HG03439 (cell line): ENCODE measurements around the gene DIPK1C.
"Not testable (repeated sequence)": the region's sequence is repeated elsewhere in the genome, so short reads cannot be mapped to it uniquely, and the experiment has no call there.

Experiments used
- ATAC-seq: cut with Tn5 transposase; IDR thresholded peaks from one replicate; pipeline ENCODE4 v1.9.1; 2021; ENCODE audit warnings: mild to moderate bottlenecking, moderate library complexity; ENCODE audit not compliant: unreplicated experiment

The DIPK1C gene

DNA sequence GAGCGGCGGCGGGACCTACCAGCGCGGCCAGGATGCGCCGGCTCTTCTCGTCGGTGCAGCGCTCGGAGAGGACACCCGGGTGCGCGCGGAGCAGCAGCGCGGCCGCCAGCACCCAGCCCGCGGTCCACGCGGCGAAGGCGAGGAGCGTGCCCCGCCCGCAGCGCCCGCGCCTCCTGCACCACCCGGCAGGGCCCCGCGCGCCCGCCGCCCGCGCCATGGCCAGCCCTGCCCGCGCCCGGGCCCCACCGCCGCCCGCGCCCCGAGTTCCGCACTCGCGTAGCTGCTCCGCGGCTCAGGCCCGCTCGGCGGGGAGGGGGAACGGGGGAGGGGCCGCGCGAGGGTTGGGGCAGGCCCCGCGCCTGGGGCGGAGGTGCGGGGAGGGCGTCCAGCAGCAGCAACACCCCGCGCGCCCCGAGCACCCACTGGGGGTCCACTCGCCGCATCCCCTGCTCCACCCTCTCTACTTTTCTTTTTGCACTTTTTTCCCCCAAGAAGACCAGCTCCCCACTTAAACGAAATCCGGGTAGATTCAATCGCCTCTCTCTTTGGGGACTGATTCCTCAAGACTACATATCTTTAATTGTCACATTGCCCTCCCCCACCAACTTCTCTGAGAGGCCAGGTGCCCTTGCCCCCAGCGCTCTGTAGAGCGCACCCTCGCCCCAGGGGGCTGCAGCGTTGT, at the start of gene DIPK1C:
Gene DIPK1C (minus strand): TSS at position 266 of the 682 bp plus-strand sequence. CDS start 49 bp downstream, at position 217.
- ATAC-seq = no peak

DNA sequence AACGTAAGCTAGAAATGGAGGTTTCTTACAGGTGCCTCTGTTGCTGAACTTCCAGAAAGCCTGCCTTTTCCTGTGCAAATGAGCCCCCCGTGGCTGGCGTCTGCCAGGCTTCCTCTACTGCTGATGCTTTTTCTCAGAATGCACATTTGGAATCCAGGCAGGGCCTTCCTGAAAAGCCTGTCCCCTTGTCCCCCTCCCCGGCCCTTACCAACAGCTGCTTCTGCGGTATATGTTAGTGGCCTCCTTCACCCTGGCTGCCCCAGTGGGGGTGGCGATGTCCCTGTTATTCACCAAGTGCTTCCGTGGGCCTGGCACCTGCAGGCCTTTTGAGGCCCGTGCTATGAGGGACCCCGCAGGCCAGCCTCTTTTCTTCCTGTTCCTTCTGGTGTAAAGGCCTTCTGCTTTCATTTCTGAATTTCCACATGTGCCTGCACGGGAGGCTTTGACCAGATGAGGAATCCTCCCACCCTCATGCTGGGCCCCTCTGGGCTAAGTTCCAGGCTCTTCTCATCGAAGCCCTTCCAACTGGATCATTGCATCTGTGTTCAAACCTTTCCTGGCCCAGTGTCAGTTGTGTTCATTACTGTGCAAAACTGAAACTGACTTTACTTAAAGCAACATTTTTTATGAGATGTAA, 49.5 kb upstream of the DIPK1C start:
- no peak for ATAC-seq

DNA sequence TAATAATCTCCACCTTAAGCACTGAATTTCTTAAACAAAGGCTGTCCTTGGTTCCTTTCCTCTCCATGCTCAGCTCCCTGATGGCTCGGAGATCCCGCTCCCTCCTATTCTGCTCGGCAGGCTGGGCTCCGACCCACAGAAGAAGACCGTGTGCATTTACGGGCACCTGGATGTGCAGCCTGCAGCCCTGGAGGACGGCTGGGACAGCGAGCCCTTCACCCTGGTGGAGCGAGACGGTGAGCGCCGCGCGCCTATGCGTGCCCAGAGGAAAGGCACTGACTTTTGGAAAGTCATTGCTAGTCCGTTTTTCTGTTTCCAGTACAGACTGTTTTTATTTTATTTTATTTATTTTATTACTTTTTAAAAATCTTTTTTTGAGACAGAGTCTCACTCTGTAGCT, 48.7 kb upstream of the DIPK1C start:
- no peak for ATAC-seq

DNA sequence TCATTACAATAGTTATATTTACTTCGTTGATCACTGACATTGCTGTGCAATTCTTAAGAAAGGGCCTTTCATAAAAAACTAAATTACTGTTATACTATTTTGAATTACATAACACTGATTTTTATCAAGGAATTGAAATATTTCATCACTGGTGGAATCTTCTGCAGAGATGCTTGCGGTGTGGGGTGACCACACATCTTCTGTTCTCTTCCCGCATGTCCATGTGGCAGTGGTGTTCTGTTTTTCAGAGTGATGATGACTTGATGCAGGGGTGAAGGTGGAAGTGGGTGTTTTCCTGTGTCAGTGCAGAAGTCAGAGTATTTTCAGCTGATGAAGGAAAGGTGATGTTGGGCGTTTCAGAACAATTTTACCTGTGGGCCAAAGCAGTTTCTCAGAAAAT, 46.0 kb upstream of the DIPK1C start:
- ATAC-seq = no peak

DNA sequence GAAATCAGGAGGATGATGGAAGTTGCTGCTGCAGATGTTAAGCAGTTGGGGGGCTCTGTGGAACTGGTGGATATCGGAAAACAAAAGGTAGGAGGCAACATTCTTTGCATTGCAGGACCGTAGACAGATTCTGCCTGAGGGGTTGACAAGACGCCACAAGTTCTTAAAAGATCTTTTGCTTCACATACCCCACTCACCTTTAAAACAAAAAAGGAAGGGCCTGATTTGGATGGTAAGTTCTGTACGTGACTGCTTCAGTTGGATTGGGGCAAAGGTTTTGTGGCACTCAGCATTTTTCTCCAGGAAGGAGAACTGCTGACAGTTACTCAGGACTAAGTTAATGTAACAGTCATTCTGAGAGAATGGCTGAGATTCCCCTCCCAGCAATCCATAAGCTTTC, 44.3 kb upstream of the DIPK1C start:
- ATAC-seq = no peak

DNA sequence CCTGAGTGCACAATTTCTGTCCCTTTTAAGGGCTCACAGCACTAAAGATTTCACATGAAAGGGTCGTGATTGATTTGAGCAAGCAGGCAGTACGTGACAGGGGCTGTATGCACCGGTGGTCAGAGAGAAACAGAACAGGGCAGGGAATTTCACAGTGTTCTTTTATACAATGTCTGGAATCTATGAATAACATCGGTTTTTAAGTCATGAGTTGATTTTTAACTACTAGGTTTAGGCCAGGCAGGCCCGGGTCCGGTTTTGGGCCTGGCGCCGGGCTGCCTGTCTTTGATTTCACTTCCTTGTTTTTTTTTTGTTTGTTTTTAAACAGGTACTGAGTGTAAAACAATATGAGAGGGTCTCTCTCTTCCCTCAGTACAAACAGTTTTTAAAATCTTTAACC, 43.7 kb upstream of the DIPK1C start:
- ATAC-seq = not testable (repeated sequence)

DNA sequence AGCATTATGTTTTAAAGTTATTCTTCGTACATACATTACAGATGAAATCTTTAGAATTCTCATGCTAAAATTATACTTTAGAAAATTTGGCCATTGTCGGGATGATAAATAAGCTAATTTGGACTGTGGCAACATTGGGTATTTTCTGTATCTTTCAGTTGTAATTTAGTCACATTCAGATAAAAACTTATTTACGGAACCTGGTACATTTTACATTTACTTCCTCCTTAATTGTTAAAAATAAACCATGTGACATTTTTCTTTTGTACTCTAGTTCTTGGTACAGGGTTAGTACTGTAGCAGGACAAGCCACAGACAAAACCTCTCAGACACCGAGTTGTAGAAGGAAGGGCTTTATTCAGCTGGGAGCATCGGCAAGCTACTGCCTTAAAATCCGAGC, 43.3 kb upstream of the DIPK1C start:
- no peak for ATAC-seq

DNA sequence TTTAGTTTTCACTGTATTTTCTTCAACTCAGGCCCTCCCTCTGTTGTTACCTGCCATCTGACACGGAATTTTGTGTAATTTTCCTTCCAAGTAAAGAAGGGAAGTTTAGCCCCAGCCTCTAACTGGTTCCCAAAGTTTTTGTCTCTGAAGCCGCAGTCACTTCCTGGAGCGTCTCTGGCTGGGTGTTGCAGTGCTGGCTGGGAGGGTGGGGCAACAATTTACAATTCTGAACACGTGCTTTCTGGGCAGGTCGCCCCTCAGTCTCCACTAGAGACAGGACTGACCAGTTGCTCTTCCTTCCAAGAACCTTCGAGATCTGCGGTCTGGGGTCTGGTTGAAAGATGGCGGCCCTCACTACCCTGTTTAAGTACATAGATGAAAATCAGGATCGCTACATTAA, 42.5 kb upstream of the DIPK1C start:
- ATAC-seq = peak; percentile 45

DNA sequence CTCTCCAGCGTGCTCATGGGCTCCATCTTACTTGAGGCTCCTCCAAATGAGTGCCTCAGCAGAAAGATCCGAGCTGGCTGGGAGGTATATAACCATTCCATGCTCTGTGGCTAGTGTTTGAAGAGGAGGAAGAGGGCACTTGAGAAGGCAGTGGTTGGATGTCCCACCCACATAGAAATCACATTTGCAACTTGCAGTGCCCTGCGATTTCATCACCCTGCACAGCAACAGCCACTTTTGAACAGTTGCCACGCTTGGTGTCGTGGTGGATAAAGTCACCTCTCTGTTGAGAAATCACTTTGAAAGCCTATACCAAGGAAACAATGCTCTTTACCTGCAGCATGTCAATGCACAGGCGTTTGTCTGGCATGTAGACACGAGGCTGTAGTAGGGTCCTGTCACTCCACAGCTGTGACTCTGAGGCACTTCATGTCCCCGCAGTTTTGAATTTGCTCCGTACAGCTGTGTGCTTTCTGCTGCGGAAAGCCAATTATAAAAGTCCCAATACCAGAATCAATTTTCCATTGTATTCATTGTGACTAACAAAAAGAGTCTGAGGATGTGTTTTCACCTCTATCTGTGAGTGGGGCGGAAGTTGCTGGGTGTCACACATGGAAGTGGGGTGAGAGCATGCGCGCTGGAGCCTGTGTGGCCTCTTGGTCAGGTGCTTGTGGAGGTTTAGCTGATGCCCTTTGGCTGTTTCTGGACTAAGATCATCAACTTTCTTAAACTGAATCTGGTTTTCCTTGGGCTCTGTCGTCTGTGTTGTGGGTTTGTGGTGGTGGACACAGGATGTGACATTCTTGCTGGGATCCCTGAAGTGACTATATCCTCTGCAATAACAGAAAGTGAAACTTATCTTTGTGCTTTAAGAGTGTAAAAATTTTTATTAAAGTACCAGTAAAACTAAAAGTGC, 41.9 kb upstream of the DIPK1C start:
- ATAC-seq = peak; percentile 32

DNA sequence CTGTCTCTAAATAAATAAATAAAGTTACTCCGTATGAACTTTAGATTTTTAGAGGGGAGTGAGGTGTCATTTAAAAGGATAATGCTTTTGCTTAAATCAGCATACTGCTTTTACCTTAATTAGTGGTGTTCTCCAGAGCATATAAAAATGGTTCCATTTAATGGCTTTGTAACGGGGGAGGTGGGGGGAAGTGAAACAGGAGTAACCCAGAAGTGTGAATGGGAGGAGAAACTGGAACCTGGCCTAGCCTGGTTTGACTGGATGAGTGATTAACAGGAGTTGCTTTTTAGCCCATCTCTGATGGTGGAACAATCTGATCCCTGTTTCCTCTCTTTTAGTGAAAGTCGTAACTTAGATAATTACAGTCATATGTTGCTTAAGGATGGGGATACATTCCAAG, 40.7 kb upstream of the DIPK1C start:
- ATAC-seq = no peak

DNA sequence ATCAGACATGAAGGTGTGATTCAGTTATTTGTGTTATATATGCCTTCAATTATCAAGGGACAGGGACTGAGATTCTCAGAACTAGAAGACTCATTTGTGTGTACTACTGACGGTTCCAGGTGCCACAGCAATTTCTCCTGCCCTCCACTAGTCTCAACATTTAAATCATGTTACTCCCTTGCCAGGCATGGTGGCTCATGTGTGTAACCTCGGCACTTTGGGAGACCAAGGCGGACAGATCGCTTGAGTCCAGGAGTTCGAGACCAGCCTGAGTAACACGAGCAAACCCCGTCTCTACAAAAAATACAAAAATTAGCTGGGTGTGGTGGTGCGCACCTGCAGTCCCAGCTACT, 40.2 kb upstream of the DIPK1C start:
- ATAC-seq = no peak

DNA sequence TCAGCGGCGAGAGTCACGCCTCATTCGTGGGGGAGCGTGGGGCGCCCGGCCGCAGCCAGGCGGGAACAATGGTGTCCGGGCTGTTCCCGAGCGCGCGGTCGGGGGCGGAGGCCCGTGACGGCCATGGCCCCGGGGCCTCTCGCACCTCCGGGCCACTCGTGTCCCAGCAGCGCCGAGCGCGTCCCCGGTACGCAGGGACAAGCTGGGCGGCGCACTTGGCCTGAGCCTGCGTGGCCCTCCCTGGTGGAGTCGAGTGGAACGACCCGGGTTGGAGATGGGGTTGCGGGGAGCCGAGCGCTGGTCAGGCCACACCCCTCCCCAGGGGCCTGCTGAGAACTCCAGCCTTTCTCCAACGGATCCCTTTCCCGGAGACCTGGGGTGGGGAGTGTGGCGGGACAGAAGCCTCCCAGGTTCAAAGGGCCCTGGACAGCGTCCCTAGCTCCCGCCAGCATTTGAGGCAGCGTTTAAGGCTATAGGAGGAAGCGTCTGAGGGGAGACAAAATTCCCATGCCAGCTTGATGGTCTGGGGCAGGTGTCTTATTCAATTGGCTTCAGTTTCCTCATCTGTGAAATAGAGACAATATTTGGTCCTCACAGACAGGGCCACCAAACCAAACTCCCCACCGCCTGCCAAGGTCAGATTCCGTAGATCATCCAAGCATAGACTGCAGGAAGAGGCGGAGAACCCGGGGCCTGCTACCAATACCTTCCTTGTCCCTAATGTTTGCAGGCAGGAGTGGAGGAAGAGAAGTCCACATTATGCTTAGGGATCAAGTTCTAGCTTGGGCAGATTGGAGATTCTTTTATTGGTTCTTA, 39.6 kb upstream of the DIPK1C start:
- ATAC-seq = peak; percentile 29

DNA sequence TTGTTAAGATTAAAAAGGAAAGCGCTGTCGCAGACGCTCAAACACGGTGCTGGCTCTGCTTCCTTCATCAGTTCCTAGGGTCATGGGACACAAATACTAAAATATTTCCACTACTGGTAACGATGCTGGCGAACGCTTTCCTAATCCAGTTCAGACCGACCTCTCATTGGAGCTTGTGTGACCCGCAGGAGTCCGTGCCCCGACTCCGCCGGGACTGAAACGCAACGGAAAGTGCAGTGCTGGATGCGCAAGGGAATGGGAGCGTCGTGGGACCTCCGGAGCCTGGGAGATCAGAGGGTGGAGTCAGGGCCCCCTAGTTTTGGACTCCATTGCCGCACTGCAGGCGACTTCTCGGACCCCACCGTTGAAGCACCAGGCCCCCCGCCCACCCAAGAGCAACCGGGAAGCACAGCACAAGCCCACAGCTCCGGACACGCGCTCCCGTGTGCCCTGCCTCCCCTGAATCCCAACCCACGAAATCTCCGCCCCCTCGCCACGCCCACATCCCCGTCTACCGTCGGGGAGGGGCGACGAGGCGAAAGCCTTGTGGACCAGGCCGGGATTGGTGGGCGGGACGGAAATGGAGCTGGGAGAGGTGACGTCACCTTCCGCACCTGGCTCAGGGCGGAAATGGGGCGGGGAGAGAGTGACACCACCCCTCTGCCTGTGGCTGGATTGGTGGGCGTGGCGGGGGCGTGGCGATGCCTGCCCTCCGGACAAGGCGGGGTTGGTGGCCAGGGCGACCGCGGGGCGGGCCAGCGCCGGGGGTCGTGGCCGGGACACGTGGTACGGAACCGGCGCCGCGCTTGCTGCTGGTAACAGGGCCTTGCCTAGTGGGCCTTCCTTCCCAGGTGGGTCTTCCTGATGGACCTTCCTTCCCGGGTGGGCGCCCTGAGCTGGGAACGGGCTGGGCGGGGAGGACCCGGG, 38.7 kb upstream of the DIPK1C start, which contains the start of gene CNDP2:
Gene CNDP2 (plus strand): TSS at position 783 of the 927 bp plus-strand sequence. CDS start 3,611 bp downstream, outside the sequence.
- peak; percentile 83 for ATAC-seq

DNA sequence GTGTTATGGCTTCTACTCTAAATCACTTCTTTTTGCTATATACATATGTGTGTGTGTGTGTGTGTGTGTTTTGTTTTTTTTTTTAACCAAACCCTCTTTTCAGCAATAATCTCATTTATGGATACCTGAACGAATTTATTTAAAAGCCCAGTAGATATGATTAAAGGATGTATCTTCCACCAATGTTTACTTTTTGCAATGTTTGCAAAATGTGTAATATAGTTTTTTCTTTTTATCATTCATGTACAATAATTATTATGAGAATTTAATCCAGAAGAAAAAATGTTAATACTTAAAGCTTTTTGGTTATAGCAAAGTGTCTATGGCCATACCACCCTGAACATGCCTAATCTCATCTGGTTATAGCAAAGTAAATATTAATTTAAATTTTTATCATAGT, 37.4 kb upstream of the DIPK1C start:
- no peak for ATAC-seq

DNA sequence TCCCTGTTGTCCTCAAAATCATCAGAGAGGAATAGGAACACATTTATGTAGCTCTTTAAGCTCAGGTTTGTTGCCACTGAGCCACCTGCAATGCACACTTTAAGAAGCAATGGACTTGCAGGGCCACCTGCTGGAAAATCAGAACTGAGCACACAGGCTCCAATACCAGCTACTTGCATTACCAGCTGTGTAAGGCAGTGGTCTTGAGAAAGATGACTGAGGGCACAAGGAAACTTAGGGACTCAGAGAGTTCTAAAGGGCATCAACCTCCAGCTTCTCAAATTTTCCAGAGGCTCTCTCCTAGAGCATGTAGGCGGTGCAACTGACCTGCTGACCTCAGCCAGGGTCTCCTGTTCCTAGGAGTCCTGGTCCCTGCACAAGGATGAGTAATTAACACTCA, 36.6 kb upstream of the DIPK1C start:
- no peak for ATAC-seq

DNA sequence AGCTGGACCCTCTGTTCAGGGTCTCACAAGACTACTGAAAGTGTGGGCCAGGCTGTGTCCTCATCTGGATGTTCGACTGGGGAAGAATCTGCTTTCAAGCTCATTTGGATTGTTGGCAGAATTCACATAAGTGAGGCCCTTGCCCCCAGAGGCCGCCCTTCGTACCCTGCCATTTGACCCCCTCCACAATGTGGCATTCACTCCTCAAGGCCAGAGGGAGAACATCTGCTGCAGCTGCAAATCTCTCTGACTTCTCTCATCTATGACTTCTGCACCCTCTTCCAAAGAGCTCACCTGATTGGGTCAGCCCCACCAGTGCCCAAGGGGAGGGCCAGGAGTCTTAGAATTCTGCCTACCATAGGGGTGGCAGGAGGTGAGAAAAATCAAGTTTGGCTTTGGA, 35.2 kb upstream of the DIPK1C start:
- no peak for ATAC-seq

DNA sequence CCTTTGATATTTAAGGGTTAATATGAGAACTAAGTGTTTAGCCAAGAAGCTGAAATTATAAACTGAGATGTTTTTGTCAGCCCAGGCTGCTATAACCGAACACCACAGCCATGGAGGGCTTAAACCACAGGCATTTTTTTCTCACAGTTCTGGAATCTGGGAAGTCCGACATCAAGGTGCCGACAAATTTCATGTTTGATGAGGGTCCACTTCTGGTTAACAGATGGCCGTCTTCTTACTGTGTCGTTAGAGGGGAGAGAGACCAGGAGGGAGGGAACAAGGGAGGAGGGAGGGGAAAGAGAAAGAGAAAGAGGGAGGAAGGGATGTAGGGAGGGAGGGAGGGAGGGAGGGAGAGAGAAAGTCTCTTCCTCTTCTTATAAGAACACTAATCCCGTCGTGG, 32.6 kb upstream of the DIPK1C start:
- ATAC-seq = no peak

DNA sequence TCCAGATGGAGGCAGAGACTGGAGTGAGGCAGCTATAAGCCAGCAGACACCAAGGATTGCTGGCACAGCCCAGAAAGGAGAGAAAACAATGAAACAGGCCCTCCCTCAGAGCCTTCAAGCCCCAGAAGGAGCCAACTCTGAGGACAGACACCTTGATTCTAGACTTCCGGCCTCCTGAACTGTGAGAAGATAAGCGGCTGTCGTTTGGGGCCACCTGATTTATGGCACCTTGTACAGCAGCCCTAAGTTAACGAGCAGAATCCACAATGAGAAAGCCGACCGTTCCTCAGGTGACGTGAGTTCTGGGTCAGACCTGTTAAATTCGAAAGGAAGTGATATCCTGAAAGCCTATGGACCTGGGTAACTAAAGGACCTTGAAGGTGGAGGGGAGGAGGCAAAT, 31.8 kb upstream of the DIPK1C start:
- no peak for ATAC-seq

DNA sequence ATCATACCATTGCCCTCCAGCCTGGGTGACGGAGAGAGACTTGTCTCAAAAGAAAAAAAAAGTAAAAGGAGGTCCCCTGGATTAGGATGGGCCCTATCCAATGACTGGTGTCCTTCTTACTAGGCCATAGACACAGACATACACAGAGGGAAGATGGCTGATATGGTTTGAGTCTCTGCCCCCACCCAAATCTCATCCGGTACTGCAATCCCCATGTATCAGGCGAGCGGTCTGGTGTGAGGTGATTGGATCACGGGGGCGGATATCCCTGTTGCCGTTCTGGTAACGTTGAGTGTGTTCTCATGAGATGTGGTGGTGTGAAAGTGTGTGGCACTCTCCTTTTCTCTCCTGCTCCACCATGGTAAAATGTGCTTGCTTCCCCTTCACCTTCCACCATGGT, 31.2 kb upstream of the DIPK1C start:
- ATAC-seq = no peak
